Activated T-helper 9 cell treated with anti-CD3 and anti-CD28 coated beads, Interleukin-2, amount 50 U/mL, for 16 hours (primary cell): Measurements from ENCODE around the gene F2RL1.
"Not testable (repeated sequence)": the region's sequence is repeated elsewhere in the genome, so short reads cannot be mapped to it uniquely, and the experiment has no call there.

Experiments
- DNase-seq: peaks from one replicate; pipeline ENCODE4 v3.0.0-alpha.2; 2020; ENCODE audit warnings: low read depth

F2RL1 gene

GRCh38 chr5:76850543-76851145 lies 31.8 kb downstream of the F2RL1 start:
- DNase-seq: no peak

- DNase-seq: no peak
These were observed 33.0 kb downstream of the F2RL1 start for GRCh38 chr5:76851728-76852369.

- no peak for DNase-seq
These were observed 33.9 kb downstream of the F2RL1 start for GRCh38 chr5:76852772-76853171.

GRCh38 chr5:76853741-76854140 lies 34.9 kb downstream of the F2RL1 start:
- DNase-seq: not testable (repeated sequence)

- DNase-seq: no peak
These were observed 35.8 kb downstream of the F2RL1 start for GRCh38 chr5:76854644-76855043.

- not testable (repeated sequence) for DNase-seq
These were observed 36.7 kb downstream of the F2RL1 start for GRCh38 chr5:76855501-76855900.

- DNase-seq: no peak
These were observed 37.1 kb downstream of the F2RL1 start for GRCh38 chr5:76855961-76856360.

- not testable (repeated sequence) for DNase-seq
These were observed 38.0 kb downstream of the F2RL1 start for GRCh38 chr5:76856800-76857199.

GRCh38 chr5:76859591-76860247 lies 40.9 kb downstream of the F2RL1 start:
- DNase-seq: no peak

- no peak for DNase-seq
These were observed 42.8 kb downstream of the F2RL1 start for GRCh38 chr5:76861612-76862011.

- no peak for DNase-seq
These were observed 44.2 kb downstream of the F2RL1 start for GRCh38 chr5:76863001-76863400.

GRCh38 chr5:76866503-76866902 lies 47.7 kb downstream of the F2RL1 start:
- DNase-seq: no peak

GRCh38 chr5:76867038-76867437 lies 48.2 kb downstream of the F2RL1 start:
- no peak for DNase-seq

- DNase-seq: peak; percentile 27
These were observed 49.2 kb downstream of the F2RL1 start for GRCh38 chr5:76867827-76868693.

- no peak for DNase-seq
These were observed 51.2 kb downstream of the F2RL1 start for GRCh38 chr5:76870046-76870445.

- no peak for DNase-seq
These were observed 55.3 kb downstream of the F2RL1 start for GRCh38 chr5:76874088-76874581.
